Left kidney (tissue), 2 donors: Measurements from ENCODE around the gene TRAF2. TPM values are rescaled to one million over a fixed set of nuclear protein-coding genes. Genes with fewer than 3 reads are reported as not detected.

ENCODE experiments used
- DNase-seq: peaks from one replicate; pipeline ENCODE4 v3.0.0-alpha.2; 2013
- polyA plus RNA-seq: library from polyadenylated mRNA; unstranded; fragments of 120-200 nt; gene quantifications from one replicate; pipeline ENCODE4 v1.2.1, GENCODE V29; 2013; ENCODE audit not compliant: insufficient read length

The TRAF2 gene
- polyA plus RNA-seq, 1 donor, result 12.7 TPM

GRCh38 chr9:136937186-136938001, 51.1 kb downstream of the TRAF2 start:
- no peak for DNase-seq

DNA sequence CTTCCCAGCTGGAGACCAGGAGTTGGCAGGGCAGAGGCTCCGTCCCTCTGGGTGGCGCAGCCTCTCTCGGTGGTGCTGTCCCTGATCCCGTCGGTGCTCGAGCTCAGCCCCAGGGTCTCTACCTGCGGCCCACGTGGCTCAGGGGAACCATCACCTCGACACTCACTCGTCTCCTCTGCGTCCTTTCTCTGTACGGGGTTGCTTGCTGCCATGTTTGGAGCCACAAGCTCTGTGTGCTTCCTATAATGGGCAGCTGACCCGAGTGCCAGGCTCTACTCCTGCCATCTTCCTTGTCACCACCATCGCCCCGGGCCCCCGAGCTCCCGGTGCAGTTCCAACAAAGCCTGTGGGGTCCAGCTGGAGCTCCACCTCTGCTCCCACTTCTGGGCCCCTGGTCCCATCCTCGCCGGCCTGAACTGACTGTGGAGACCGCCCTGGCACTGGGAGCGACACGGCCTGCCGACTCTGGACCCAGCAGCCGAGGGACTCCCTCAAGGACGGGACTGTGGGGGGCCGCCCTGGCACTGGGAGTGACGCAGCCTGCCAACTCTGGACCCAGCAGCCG, 53.2 kb downstream of the TRAF2 start:
- DNase-seq, result no peak

- no peak for DNase-seq
Measured at GRCh38 chr9:136939996-136940525, 53.7 kb downstream of the TRAF2 start.

GRCh38 chr9:136940526-136941230, 54.4 kb downstream of the TRAF2 start:
- no peak for DNase-seq

DNA sequence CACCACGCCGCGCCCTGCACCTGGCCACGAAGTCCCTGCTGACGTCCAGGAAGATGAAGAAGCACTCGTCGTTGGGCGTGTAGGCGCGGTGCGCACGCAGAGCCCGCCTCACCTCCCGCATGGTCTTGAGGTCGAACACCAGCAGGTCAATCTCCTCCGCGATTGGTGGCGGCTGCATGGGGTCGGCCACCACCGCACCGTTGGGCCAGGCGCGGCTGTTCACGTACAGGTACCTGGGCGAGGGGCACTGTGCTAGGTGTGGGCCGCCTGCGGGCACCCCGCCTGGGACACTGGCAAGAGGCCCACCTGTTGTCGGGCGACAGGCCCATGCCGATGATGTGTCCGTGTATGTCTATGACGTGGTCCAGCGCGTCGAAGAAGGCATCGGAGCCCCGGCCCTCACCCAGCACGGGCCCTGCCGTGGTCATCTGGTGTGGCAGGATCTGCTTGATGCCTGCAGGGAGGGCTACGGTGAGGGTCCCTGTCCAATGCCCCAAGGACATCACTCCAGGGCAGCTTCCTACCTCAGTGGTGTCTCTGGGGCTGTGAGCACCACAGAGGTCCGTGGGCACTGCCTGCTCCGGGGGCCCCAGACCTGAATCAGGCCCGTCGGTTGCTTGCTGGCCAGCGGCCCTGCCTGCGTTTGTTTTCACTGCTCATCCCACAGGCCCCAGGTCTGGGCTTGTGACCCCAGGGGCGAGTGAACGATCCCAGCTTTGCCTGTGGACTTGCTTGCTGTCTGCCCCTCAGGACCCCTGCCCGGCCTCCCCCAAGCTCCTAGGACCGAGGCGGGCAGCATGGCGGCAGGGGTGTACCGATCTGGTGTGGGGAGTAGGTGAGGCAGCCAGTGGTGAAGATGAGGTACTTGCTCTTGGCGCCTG, 55.2 kb downstream of the TRAF2 start:
- DNase-seq, result no peak

DNA sequence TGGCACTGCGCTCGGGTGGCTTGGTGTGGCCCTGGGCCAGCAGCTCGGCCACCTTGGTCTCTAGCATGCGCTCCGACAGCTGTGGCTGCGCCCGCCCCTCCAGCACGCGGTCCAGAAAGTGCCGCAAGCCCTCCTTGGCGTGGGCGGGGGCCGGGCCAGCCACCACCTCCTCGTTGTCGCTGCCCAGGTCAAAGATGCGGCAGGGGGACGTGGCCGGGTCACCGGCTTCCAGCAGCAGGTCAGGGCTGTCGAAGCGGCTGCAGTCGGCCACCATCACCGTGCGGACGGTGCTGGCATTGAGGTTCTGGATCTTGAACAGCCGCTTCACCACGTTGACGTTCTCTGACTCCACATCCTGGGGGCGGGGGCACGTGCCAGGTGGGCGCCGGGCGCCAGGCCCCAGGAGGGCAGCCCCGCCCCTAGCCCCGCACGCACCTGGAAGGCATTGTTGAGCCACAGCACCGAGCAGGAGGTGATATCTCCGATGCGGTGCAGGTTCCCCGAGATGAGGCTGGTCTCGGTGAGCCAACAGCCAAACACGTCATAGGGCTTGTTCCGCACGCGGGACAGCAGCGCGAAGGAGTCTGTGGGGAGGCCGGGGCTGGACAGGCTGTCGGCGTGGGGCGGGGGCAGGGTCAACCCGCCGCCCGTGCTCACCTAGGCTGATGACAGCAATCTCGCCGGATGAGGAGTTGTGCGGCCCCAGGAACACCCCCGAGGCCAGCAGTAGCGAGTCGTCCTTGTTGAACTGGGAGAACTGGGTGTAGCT, 56.0 kb downstream of the TRAF2 start:
- DNase-seq, result no peak

DNA sequence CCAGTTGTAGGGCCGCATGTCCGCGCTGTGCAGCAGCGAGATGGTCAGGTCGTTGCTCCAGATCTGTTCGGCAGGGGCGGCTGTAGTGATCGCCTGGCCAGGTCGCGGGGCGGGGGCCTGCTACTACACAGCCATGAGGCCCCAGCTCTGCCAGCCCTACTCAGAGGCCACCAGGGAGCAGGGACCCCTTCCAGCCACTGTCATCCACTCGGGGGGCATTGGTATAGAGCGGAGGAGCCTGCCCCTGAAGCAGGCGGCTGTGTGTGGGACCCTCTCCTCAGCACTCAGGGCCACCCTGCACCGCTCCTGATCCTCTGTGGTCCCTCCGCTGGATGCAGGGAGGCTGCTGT, 56.5 kb downstream of the TRAF2 start:
- no peak for DNase-seq

GRCh38 chr9:136943291-136944211, 57.2 kb downstream of the TRAF2 start:
- DNase-seq, result no peak

DNA sequence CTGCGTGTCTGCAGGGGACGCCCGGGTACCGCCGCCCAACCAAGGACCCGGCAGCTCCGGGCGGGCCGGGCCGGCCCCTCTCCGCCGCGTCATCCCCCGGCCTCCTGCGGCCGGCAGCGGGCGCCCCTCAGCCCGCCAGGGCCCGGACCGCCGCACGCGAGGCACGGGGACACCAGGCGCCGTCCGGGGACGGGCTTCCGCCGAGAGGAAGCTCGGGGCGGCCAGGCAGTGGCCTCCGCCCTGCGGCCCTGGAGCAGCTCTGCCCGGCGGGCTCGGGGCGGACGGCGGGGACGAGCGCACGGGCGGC, 57.8 kb downstream of the TRAF2 start:
- DNase-seq, result no peak

- peak; percentile 94 for DNase-seq
Measured at GRCh38 chr9:136944519-136945332, 58.4 kb downstream of the TRAF2 start, which contains the start of the genes C8G and FBXW5. Gene C8G, plus strand, starts transcription at chr9:136945243. Its CDS starts 78 bp downstream, at chr9:136945321. Gene FBXW5, minus strand, starts transcription at chr9:136944738. Its CDS starts 655 bp downstream, at chr9:136944083.

DNA sequence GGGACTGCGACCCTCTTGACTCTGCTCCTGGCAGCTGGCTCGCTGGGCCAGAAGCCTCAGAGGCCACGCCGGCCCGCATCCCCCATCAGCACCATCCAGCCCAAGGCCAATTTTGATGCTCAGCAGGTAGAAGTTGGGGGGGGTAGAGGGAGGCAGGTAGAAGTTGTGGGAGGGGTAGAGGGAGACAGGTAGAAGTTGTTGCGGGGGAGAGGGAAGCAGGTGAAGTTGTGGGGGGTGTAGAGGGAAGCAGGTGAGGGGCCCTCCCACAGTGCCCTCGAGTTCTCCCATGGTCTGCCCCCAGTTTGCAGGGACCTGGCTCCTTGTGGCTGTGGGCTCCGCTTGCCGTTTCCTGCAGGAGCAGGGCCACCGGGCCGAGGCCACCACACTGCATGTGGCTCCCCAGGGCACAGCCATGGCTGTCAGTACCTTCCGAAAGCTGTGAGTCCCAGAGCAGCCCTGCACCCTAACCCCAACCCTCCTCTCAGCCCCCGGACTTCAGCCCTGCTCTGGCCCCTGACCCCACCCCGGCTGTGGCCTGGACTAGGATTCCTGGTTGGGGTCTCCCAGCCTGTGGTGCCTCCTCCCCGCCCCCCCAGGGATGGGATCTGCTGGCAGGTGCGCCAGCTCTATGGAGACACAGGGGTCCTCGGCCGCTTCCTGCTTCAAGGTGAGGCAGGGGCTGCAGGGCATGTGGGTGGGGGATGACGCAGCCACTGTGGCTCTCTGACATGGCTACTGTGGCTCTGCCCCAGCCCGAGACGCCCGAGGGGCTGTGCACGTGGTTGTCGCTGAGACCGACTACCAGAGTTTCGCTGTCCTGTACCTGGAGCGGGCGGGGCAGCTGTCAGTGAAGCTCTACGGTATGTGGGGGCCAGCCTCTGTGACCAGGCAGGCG, 59.3 kb downstream of the TRAF2 start:
- no peak for DNase-seq

DNA sequence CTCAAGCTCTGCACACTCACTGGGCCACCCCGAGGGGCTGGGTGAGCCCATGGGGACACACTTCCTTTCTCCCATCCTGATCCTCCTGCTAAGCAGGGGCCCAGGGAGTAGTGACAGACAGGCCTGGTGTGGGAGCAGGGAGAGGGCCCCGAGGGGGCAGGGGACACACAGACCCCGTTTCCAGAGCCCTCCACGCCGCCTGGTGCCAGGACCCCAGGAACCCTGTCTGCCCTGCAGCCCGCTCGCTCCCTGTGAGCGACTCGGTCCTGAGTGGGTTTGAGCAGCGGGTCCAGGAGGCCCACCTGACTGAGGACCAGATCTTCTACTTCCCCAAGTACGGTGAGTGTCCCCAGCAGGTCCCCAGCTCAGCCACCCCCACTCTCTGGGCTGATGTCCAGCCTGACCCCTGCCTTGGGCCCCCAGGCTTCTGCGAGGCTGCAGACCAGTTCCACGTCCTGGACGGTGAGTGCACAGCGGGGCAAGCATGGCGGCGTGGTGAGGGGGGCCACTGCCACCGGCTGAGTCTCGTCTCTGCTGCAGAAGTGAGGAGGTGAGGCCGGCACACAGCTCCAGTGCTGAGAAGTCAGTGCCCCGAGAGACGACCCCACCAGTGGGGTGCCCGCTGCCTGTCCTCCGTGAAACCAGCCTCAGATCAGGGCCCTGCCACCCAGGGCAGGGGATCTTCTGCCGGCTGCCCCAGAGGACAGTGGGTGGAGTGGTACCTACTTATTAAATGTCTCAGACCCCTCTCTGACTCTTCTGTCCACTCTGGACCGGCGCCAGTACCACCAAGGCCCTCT, 60.1 kb downstream of the TRAF2 start:
- DNase-seq, result no peak

- no peak for DNase-seq
Measured at GRCh38 chr9:136947028-136947891, 60.9 kb downstream of the TRAF2 start.

DNA sequence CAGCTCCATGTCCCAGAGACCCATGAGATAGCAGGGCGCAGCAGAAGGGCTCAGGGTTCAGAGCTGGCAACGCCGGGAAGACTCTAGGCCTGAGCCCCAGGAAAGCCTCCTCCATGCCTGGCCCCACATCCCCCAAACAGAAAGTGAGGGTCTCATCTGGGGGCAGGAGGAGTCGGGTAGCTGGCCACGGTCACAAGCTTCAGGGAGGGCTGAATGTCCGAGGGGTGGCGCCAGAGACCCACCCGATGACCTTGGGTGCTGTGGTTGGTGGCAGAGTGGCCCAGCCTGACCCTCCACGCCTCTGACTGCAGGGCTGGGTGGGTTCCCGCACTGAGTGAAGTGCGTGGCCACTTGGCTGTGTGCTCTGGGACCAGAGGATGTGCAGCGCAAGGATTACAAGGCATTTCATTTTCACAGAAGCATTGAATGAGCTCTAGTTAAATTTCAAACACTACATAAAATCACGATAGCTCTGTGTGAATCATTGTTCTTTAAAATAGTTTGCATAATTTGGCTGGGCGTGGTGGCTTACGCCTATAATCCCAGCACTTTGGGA, 61.7 kb downstream of the TRAF2 start:
- no peak for DNase-seq

GRCh38 chr9:136949239-136949816, 63.0 kb downstream of the TRAF2 start:
- no peak for DNase-seq
